Loucy (cell line): Measurements from ENCODE around the gene GHSR.

Experiments used
- H2AFZ ChIP-seq: fragments of 200-600 bp; sonication (generic); 2 replicates; pipeline ENCODE4 v1.6.0; 2016; ENCODE audit warnings: antibody characterized with exemption, mild to moderate bottlenecking, low read length, moderate library complexity
- H3F3A ChIP-seq: fragments of 200-600 bp; 2 replicates; pipeline ENCODE4 v1.6.0; 2016; ENCODE audit warnings: antibody characterized with exemption, low read depth, mild to moderate bottlenecking
- H3K27me3 ChIP-seq: fragments of 200-600 bp; sonication (generic); 2 replicates; pipeline ENCODE4 v1.6.1; 2014; ENCODE audit warnings: low read length, mild to moderate bottlenecking; ENCODE audit not compliant: insufficient read depth, poor library complexity, severe bottlenecking
- H3K36me3 ChIP-seq: fragments of 200-600 bp; sonication (generic); 2 replicates; pipeline ENCODE4 v1.6.1; 2016; ENCODE audit warnings: low read length; ENCODE audit not compliant: insufficient read depth
- H3K4me1 ChIP-seq: fragments of 200-600 bp; sonication (generic); 2 replicates; pipeline ENCODE4 v1.5.1; 2014; ENCODE audit warnings: low read length, mild to moderate bottlenecking; ENCODE audit not compliant: insufficient read depth, poor library complexity, severe bottlenecking
- H3K4me2 ChIP-seq: fragments of 200-600 bp; sonication (generic); 2 replicates; pipeline ENCODE4 v1.6.0; 2014; ENCODE audit warnings: antibody characterized with exemption, low read length, low read depth, mild to moderate bottlenecking; ENCODE audit not compliant: poor library complexity, severe bottlenecking
- H3K4me3 ChIP-seq: fragments of 200-600 bp; sonication (generic); 2 replicates; pipeline ENCODE4 v1.5.1; 2014; ENCODE audit warnings: low read length, mild to moderate bottlenecking, mixed read lengths; ENCODE audit not compliant: poor library complexity, severe bottlenecking
- H3K79me2 ChIP-seq: fragments of 200-600 bp; sonication (generic); 2 replicates; pipeline ENCODE4 v1.6.1; 2014; ENCODE audit warnings: low read length; ENCODE audit not compliant: insufficient read depth
- H3K9ac ChIP-seq: fragments of 200-600 bp; sonication (generic); 2 replicates; pipeline ENCODE4 v1.6.0; 2014; ENCODE audit warnings: mild to moderate bottlenecking, low read depth, low read length, moderate library complexity; ENCODE audit not compliant: poor library complexity, severe bottlenecking
- H3K9me2 ChIP-seq: fragments of 200-600 bp; sonication (generic); replicated peaks from 2 replicates; pipeline ENCODE4 v1.6.1; 2016; ENCODE audit warnings: low read depth, low read length, mixed read lengths
- H3K9me3 ChIP-seq: fragments of 200-600 bp; sonication (generic); 2 replicates; pipeline ENCODE4 v1.6.1; 2014; ENCODE audit warnings: mild to moderate bottlenecking, antibody characterized with exemption, low read length, low read depth; ENCODE audit not compliant: insufficient read depth
- H4K20me1 ChIP-seq: fragments of 200-600 bp; sonication (generic); 2 replicates; pipeline ENCODE4 v1.6.0; 2014; ENCODE audit warnings: antibody characterized with exemption, low read length, mild to moderate bottlenecking; ENCODE audit not compliant: insufficient read depth, poor library complexity, severe bottlenecking
- CTCF ChIP-seq: fragments of 200-600 bp; sonication (generic); conservative IDR thresholded peaks from 2 replicates; pipeline ENCODE4 v1.5.1; 2014; ENCODE audit warnings: mild to moderate bottlenecking, antibody characterized with exemption, low read length
- EZH2phosphoT487 ChIP-seq: fragments of 200-600 bp; IDR thresholded peaks from 2 replicates; pipeline ENCODE4 v1.6.1; 2018; ENCODE audit warnings: antibody characterized with exemption, mild to moderate bottlenecking, moderate library complexity, borderline replicate concordance

GHSR gene

GRCh38 chr3:172465281-172465680 lies 17.0 kb upstream of the GHSR start:
- no peak overlapping the region for H3K4me3 ChIP-seq
- no peaks in the 10 kb centered on the region for H3K4me1 ChIP-seq
- no peaks in the 10 kb centered on the region for H3F3A ChIP-seq
- H3K9me3 ChIP-seq = no peaks in the 10 kb centered on the region
- no peaks in the 10 kb centered on the region for H3K36me3 ChIP-seq
- no peak overlapping the region for H3K4me2 ChIP-seq
- no peaks in the 10 kb centered on the region for H4K20me1 ChIP-seq
- no peaks in the 10 kb centered on the region for H3K79me2 ChIP-seq
- no peak for TF ChIP-seq EZH2phosphoT487
- H3K9ac ChIP-seq = no peak overlapping the region
- no peaks in the 10 kb centered on the region for H3K9me2 ChIP-seq
- no peaks in the 10 kb centered on the region for H3K27me3 ChIP-seq
- no peak overlapping the region for H2AFZ ChIP-seq

GRCh38 chr3:172464306-172464705 lies 16.1 kb upstream of the GHSR start:
- Histone ChIP-seq H3K36me3 (no peaks in the 10 kb centered on the region), H3K4me2 (no peak overlapping the region), H3K9ac (no peak overlapping the region), H3K9me2 (no peaks in the 10 kb centered on the region), H3K4me3 (no peak overlapping the region), H3F3A (no peaks in the 10 kb centered on the region), H3K4me1 (no peaks in the 10 kb centered on the region), H3K9me3 (no peaks in the 10 kb centered on the region), H3K27me3 (no peaks in the 10 kb centered on the region), H4K20me1 (no peaks in the 10 kb centered on the region), H2AFZ (no peak overlapping the region), H3K79me2 (no peaks in the 10 kb centered on the region)
- TF ChIP-seq CTCF (no peak), EZH2phosphoT487 (no peak)

- no peaks in the 10 kb centered on the region for H3K79me2 ChIP-seq
- no peaks in the 10 kb centered on the region for H3K36me3 ChIP-seq
- no peaks in the 10 kb centered on the region for H3F3A ChIP-seq
- H4K20me1 ChIP-seq = no peaks in the 10 kb centered on the region
- H2AFZ ChIP-seq = peak overlapping the region; percentile 16; the same call in 1 of the 2 replicates
- no peaks in the 10 kb centered on the region for H3K27me3 ChIP-seq
- H3K4me3 ChIP-seq = no peak overlapping the region
- H3K9me2 ChIP-seq = no peaks in the 10 kb centered on the region
- TF ChIP-seq EZH2phosphoT487 (no peak), CTCF (peak; percentile 96)
- no peak overlapping the region for H3K4me2 ChIP-seq
- no peak overlapping the region for H3K9ac ChIP-seq
- H3K4me1 ChIP-seq = no peaks in the 10 kb centered on the region
- H3K9me3 ChIP-seq = no peaks in the 10 kb centered on the region
Measured at GRCh38 chr3:172461530-172462138, 13.4 kb upstream of the GHSR start.

- Histone ChIP-seq H3K36me3 (no peaks in the 10 kb centered on the region), H3F3A (no peaks in the 10 kb centered on the region), H3K4me3 (no peak overlapping the region), H3K9ac (no peak overlapping the region), H4K20me1 (no peaks in the 10 kb centered on the region), H3K9me2 (no peaks in the 10 kb centered on the region), H3K4me2 (no peak overlapping the region), H3K79me2 (no peaks in the 10 kb centered on the region), H2AFZ (no peak overlapping the region), H3K9me3 (no peaks in the 10 kb centered on the region), H3K4me1 (no peaks in the 10 kb centered on the region), H3K27me3 (no peaks in the 10 kb centered on the region)
- TF ChIP-seq EZH2phosphoT487 = no peak
- no peak for TF ChIP-seq CTCF
Measured at GRCh38 chr3:172456404-172456803, 8.1 kb upstream of the GHSR start.
